CD4-positive, alpha-beta T cell (primary cell): ENCODE data around the gene ADK. TPM values are rescaled to one million over a fixed set of nuclear protein-coding genes. Genes with fewer than 3 reads are reported as not detected.

Experiments
- ATAC-seq: fragments of 200-7000 bp; cut with Tn5 transposase; one replicate; pipeline ENCODE4 v1.10.0; 2022; ENCODE audit warnings: mild to moderate bottlenecking; ENCODE audit not compliant: poor library complexity
- CTCF ChIA-PET: fragments of 350-600 bp; sonication (Branson Sonifier 250); formaldehyde crosslinking; loops from one replicate; lab custom pipeline; 2021; ENCODE audit warnings: antibody characterized with exemption, inconsistent platforms; lab: Charles Lee
- POLR2A ChIA-PET: fragments of 350-600 bp; sonication (Branson Sonifier 250); formaldehyde crosslinking; loops from one replicate; lab custom pipeline; 2021; ENCODE audit warnings: antibody characterized with exemption, inconsistent platforms; lab: Charles Lee
- DNase-seq, 14 experiments: peaks; one replicate each; pipeline ENCODE4 v3.0.0-alpha.2; 2013 to 2020; ENCODE audit warnings: mixed read lengths in 2 of 14
- H3K27ac ChIP-seq, 2 donors: one replicate each; pipeline versions ENCODE4 v1.5.1 to v1.7.0; 2013; ENCODE audit warnings: low read length in 2 of 2, low read depth in 1 of 2, mild to moderate bottlenecking in 1 of 2
- H3K27me3 ChIP-seq, 2 experiments: 1 replicate in 1 of 2; 2 replicates in 1 of 2; pipeline versions ENCODE4 v1.6.1 to v1.7.0; 2013; ENCODE audit warnings: low read length in 2 of 2, control low read depth in 1 of 2, mild to moderate bottlenecking in 1 of 2, moderate library complexity in 1 of 2; ENCODE audit not compliant: insufficient read depth in 2 of 2, control insufficient read depth in 1 of 2
- H3K36me3 ChIP-seq: one replicate; pipeline ENCODE4 v1.6.1; 2013; ENCODE audit warnings: low read length, control low read depth; ENCODE audit not compliant: insufficient read depth
- H3K4me1 ChIP-seq: one replicate; pipeline ENCODE4 v1.6.1; 2013; ENCODE audit warnings: low read length, control low read depth; ENCODE audit not compliant: insufficient read depth
- H3K4me3 ChIP-seq: one replicate; pipeline ENCODE4 v1.5.1; 2013; ENCODE audit warnings: mild to moderate bottlenecking, low read length, moderate library complexity
- H3K9me3 ChIP-seq, 2 experiments: 1 replicate in 1 of 2; 2 replicates in 1 of 2; pipeline versions ENCODE4 v1.6.1 to v1.7.0; 2013; ENCODE audit warnings: low read length in 2 of 2, mild to moderate bottlenecking in 2 of 2, control low read depth in 1 of 2, moderate library complexity in 1 of 2; ENCODE audit not compliant: control insufficient read depth in 1 of 2, insufficient read depth in 1 of 2
- H3K27ac Mint-ChIP-seq: one replicate; pipeline ENCODE4 v1.8.0; 2020; ENCODE audit warnings: mixed read lengths
- H3K27me3 Mint-ChIP-seq: one replicate; pipeline ENCODE4 v1.8.0; 2021; ENCODE audit warnings: mixed read lengths
- H3K36me3 Mint-ChIP-seq: one replicate; pipeline ENCODE4 v1.8.0; 2021; ENCODE audit warnings: low read depth, mixed read lengths
- H3K4me1 Mint-ChIP-seq: one replicate; pipeline ENCODE4 v1.8.0; 2021; ENCODE audit warnings: low read depth, mixed read lengths
- H3K4me3 Mint-ChIP-seq: one replicate; pipeline ENCODE4 v1.8.0; 2020; ENCODE audit warnings: mild to moderate bottlenecking, mixed read lengths
- H3K9me3 Mint-ChIP-seq: one replicate; pipeline ENCODE4 v1.8.0; 2020; ENCODE audit warnings: mixed read lengths
- CTCF ChIP-seq: fragments of 200-600 bp; IDR thresholded peaks from one replicate; pipeline ENCODE4 v1.8.0; 2022; ENCODE audit warnings: antibody characterized with exemption, mild to moderate bottlenecking
- intact Hi-C, 2 experiments: fragments of 100-400 bp; cut with DNase I in 1 of 2; cut with micrococcal nuclease in 1 of 2; formaldehyde crosslinking; loops; one replicate each; pipeline versions ENCODE4 v1.15.1 to v1.9.0; 2023 to 2025; cut with DNase I, micrococcal nuclease
- total RNA-seq, 174 experiments: library from RNA in 2 of 174; stranded (reverse) in 2 of 174; gene quantifications; one replicate each; pipeline ENCODE4 v1.2.3 and lab custom pipeline; 2021 to 2026

ADK gene
- total RNA-seq, 2 experiments from 2014 or later, result 15.3 to 17.6 TPM

- ChIA-PET CTCF (no interaction called here), POLR2A (interaction anchor here (0.6 kb wide), 1 partner anchor 19 kb away, joined by 3 read pairs; no protein-coding TSS in a partner anchor)
- Mint-ChIP-seq H3K27me3 (no peaks in the 10 kb centered on the region), H3K9me3 (peaks cover 5% of the 10 kb centered on the region), H3K36me3 (peaks cover 64% of the 10 kb centered on the region), H3K4me1 (no peaks in the 10 kb centered on the region), H3K4me3 (no peak overlapping the region), H3K27ac (no peak overlapping the region)
- no peak overlapping the region for H3K4me3 ChIP-seq
- intact Hi-C loops, result no loop called here
- no peaks in the 10 kb centered on the region for H3K27me3 ChIP-seq
- no peak overlapping the region for H3K27ac ChIP-seq
- peaks cover 3 to 6% of the 10 kb centered on the region in 2 experiments for H3K9me3 ChIP-seq
- H3K4me1 ChIP-seq, result no peaks in the 10 kb centered on the region
- TF ChIP-seq CTCF, result no peak
- ATAC-seq (no peak), DNase-seq (no peak)
- no peaks in the 10 kb centered on the region for H3K36me3 ChIP-seq
These were observed 489.3 kb downstream of the ADK start for GRCh38 chr10:74640134-74640921.

GRCh38 chr10:74641659-74642058, 490.6 kb downstream of the ADK start:
- CTCF ChIA-PET, result no interaction called here

GRCh38 chr10:74642901-74643595, 492.0 kb downstream of the ADK start:
- peaks cover 41% of the 10 kb centered on the region for H3K36me3 Mint-ChIP-seq

More at GRCh38 chr10:74641659-74642058, 490.6 kb downstream of the ADK start:
- Mint-ChIP-seq H3K9me3 (peaks cover 3% of the 10 kb centered on the region), H3K4me1 (no peaks in the 10 kb centered on the region), H3K27me3 (no peaks in the 10 kb centered on the region), H3K4me3 (no peak overlapping the region), H3K27ac (no peak overlapping the region), H3K36me3 (peaks cover 52% of the 10 kb centered on the region)
- POLR2A ChIA-PET, result no interaction called here
- DNase-seq (no peak), ATAC-seq (no peak)
- intact Hi-C loops, result no loop called here
- TF ChIP-seq CTCF, result no peak
- H3K9me3 ChIP-seq, result no peaks in the 10 kb centered on the region
- H3K4me1 ChIP-seq, result no peaks in the 10 kb centered on the region
- H3K4me3 ChIP-seq, result no peak overlapping the region
- H3K27me3 ChIP-seq, result no peaks in the 10 kb centered on the region
- no peak overlapping the region for H3K27ac ChIP-seq
- H3K36me3 ChIP-seq, result no peaks in the 10 kb centered on the region

More at GRCh38 chr10:74642901-74643595, 492.0 kb downstream of the ADK start:
- ATAC-seq, result no peak
- H3K27me3 ChIP-seq, result no peaks in the 10 kb centered on the region
- H3K4me1 ChIP-seq, result no peaks in the 10 kb centered on the region
- no peaks in the 10 kb centered on the region for H3K9me3 ChIP-seq
- Mint-ChIP-seq H3K27me3 (no peaks in the 10 kb centered on the region), H3K27ac (no peak overlapping the region), H3K9me3 (peaks cover 3% of the 10 kb centered on the region), H3K4me1 (no peaks in the 10 kb centered on the region), H3K4me3 (no peak overlapping the region)
- no peak for TF ChIP-seq CTCF
- H3K36me3 ChIP-seq, result no peaks in the 10 kb centered on the region
- DNase-seq, result no peak
- intact Hi-C loops, result no loop called here
- ChIA-PET CTCF (no interaction called here), POLR2A (no interaction called here)
- H3K27ac ChIP-seq, result no peak overlapping the region
- H3K4me3 ChIP-seq, result no peak overlapping the region
